C4-2B (cell line): ENCODE results near the gene CST4.
"Not testable (repeated sequence)": the region's sequence is repeated elsewhere in the genome, so short reads cannot be mapped to it uniquely, and the experiment has no call there.

Experiments used
- H3K27ac ChIP-seq: fragments of 450-650 bp; 2 replicates; pipeline ENCODE4 v1.5.1; 2017
- CTCF ChIP-seq: fragments of 450-650 bp; conservative IDR thresholded peaks from 2 replicates; pipeline ENCODE4 v1.5.1; 2017; ENCODE audit warnings: mild to moderate bottlenecking
- ZFX ChIP-seq: fragments of 450-650 bp; IDR thresholded peaks from 2 replicates; pipeline ENCODE4 v1.6.1; 2017

The CST4 gene

GRCh38 chr20:23637282-23638221 lies 51.3 kb downstream of the CST4 start, which contains the start of gene CST3:
CST3 (minus strand) TSS chr20:23637955; CDS start chr20:23637862, 93 bp downstream.
- TF ChIP-seq CTCF (no peak), ZFX (peak; percentile 82)
- peak within 1 kb of the TSS; percentile 94 for H3K27ac ChIP-seq

- no peak for TF ChIP-seq ZFX
- TF ChIP-seq CTCF: no peak
- H3K27ac ChIP-seq: peak overlapping the region; percentile 94
These were observed 51.9 kb downstream of the CST4 start for GRCh38 chr20:23636908-23637281.

GRCh38 chr20:23636182-23636907 lies 52.5 kb downstream of the CST4 start:
- TF ChIP-seq ZFX (no peak), CTCF (no peak)
- H3K27ac ChIP-seq: no peak overlapping the region

- H3K27ac ChIP-seq: not testable (repeated sequence)
These were observed 53.1 kb downstream of the CST4 start for GRCh38 chr20:23635768-23636090.
